Medulla oblongata (tissue), 1 donor: ENCODE measurements around the gene NELFCD.

Source experiments
- DNase-seq: peaks from one replicate; pipeline ENCODE4 v3.0.0-alpha.2; 2015; ENCODE audit errors: extremely low spot score

NELFCD gene

DNA sequence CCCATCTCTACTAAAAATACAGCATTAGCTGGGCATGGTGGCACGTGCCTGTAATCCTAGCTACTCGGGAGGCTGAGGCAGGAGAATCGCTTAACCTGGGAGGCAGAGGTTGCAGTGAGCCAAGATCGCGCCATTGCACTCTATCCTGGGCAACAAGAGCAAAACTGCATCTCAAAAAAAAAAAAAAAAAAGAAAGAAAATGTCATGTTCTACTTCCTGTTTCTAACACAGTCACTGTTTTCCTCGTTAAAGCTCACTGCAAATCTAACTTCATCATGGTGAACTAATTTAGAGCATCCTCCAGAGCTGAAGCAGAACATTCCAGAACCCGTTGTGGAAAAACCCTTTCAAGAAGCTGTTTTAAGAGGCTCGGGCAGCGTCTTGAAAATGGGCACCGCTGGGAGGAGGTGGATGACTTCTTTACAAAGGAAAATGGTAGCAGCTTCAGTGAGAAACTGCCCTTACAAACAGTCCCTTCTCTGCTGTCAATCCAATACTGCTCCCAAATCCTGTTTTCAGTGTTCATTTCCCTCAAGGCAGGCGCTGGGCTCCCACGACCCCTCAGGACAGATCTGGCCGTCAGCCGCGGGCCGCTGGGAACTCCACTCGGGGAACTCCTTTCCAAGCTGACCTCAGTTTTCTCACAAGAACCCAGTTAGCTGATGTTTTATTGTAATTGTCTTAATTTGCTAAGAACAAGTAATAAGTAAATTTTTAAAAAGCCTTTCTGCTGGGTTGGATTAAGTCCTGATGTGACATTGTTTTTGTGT lies 13.5 kb downstream of the NELFCD start:
- no peak for DNase-seq

- no peak for DNase-seq
Observed at GRCh38 chr20:58995461-58996225, 14.6 kb downstream of the NELFCD start.

DNA sequence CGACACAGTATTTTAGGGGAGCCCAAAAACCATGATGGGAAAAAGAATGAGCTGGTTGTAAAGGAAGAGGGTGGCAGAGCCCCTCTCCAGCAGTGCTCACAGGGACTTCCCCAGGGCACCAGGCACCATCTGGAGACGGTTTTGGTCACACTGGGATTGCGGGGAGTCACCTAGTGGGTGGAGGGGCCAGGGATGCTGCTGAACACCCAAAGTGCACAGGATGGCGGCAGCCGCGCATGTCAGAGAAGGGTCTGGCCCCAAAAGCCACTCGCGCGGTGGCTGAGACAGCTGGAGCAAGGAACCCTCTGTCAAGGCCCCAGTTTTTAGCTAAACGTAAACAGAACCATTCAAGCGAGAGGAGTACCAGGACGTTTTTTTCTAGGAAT lies 15.2 kb downstream of the NELFCD start:
- DNase-seq = no peak

DNA sequence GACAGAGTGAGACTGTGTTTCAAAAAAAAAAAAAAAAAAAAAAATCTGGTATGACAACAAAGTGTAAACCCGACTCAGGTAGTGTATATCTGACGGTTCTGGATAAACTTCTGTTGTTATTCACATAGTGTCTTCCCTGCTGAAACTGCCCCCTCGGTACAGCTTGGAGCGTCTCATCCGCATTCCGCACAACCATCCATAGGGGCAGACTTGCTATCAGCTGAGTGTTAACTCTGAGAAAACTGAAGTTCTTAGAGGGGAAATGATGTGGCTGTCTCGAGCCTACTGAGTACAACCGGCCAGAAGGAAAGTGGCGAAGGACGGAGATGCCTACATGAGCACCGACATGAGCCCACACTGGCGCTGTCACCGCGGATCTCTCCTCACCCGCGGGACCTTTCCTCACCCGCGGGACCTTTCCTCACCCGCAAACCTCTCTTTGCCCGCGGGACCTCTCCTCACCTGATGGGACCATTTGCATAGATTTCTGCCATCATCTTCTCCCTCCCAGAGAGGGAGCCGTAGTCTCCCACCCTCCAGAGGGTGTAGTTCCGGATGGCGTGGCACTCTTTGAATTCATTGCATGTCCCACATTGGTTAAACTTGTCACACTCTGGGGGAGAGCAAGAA lies 16.2 kb downstream of the NELFCD start:
- no peak for DNase-seq

DNA sequence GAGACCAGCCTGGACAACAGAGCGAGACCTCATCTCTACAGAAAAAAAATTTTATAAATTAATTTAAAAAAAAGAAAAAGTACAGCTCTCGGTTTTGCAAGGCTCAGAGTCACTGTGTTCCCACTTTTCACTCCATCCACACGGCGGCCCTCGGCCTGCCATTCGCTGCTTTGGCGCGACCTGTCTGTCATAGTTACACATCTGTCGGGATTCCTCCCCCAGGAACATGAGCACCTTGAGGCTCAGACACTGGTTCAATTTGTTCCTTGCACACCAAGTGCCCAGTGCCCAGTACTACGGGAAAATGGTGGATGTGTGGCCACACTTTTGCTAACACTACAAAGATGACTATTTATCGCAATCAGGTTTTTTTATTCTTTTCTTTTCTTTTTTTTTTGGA lies 17.6 kb downstream of the NELFCD start:
- no peak for DNase-seq

- DNase-seq = no peak
Observed at GRCh38 chr20:59000326-59000725, 19.3 kb downstream of the NELFCD start.

DNA sequence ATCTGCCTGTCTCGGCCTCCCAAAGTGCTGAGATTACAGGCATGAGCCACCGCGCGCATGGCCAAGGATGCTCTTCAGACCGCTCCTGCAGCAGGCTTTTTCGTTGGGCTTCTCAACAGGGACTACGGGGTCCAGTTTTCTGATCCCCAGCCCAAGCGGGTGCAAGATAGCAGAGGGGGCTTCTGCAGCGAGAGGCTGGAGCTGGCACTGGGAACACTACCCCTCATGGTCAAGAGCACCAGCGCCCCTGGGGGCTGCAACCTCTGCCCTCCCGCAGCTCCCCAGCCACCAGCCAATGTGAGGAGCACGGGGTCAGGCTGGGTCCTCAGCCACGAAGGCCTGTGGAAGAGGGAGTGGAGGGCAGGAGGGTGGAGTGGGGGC lies 20.0 kb downstream of the NELFCD start:
- no peak for DNase-seq

- no peak for DNase-seq
Observed at GRCh38 chr20:59001449-59002171, 20.6 kb downstream of the NELFCD start.

GRCh38 chr20:59002388-59002787 lies 21.3 kb downstream of the NELFCD start:
- no peak for DNase-seq

DNA sequence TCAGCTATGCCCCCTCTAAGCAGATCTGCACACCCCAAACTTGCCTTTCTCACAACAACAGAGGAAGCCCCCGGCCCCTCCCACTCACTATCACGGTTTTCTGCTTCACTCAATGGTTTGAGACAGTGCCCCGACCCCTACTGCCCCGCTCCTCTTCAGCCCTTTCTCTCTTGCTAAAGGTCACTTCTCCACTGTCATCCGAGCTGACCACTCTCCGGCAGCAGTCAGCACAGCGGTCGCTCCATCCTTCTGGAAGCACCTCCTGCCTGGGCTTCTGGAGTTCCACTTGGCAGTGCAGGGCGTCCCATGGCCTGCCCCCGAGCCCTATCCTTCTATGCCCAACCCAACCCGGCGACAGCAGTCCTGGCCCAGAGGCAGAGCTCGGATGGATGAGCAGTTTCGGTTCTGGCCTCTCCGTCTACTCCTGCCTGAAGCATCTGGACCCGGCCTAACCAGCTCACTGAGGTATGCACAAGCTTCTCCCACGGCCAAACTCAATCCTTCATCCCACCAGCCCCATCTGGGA lies 21.9 kb downstream of the NELFCD start:
- DNase-seq = no peak

- no peak for DNase-seq
Observed at GRCh38 chr20:59003836-59004492, 22.9 kb downstream of the NELFCD start.

- DNase-seq = no peak
Observed at GRCh38 chr20:59004493-59004762, 23.4 kb downstream of the NELFCD start.

GRCh38 chr20:59004763-59005522 lies 23.9 kb downstream of the NELFCD start:
- DNase-seq = peak; percentile 75

- no peak for DNase-seq
Observed at GRCh38 chr20:59005523-59006166, 24.6 kb downstream of the NELFCD start.

GRCh38 chr20:59006167-59006863 lies 25.3 kb downstream of the NELFCD start:
- DNase-seq = no peak

GRCh38 chr20:59006864-59007664 lies 26.0 kb downstream of the NELFCD start, which contains the start of gene CTSZ:
Gene CTSZ, minus strand, starts transcription at chr20:59007254. Its CDS starts 126 bp downstream, at chr20:59007128.
- no peak for DNase-seq

DNA sequence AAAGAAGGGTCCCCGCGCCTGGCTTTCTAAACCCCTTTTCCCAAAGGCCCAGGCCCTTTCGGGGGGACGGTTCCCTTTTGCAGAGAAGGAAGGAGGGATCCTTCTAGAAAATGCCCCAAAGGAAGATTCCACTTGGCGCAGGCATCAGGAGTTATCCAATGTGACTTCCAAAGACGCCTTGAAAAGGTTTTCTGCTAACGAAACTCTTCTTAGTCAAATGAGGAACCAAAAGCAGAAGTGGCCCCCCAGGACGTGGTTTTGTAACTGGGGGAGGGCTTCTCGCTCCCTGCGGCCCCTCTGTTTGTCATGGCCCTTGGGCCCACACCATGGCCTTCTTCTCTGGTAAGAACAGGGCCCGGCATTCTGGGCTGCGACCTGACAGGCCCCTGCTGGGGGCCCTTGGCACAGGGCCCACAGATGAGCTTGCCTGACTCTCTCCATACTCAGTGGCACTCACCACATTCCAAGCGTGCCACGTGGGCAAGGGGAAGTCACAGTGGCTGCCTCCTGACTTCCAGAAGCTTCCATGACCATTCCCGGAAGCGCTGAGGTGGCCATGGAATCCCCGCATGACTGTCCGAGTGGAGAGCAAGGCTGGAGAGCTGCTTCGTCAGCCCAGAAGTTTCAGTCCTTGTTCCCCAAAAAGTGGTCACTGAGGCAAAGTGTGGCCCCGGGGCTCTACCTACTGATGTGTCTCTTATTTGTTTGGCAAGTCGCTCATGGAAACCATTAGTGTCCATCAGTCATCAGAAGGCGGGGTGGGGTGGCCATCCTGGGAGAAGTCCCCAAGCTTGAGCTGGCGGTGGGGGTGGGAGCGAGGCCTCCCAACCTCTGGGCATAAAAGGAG lies 26.8 kb downstream of the NELFCD start:
- peak; percentile 72 for DNase-seq
